Measurements from ENCODE around the gene PLXNA2. TPM values are rescaled to one million over a fixed set of nuclear protein-coding genes. Genes with fewer than 3 reads are reported as not detected.

PLXNA2 gene
- total and polyA plus RNA-seq, 2 donors (not counting 3 experiments of a cell fraction or from before 2014, with no cell fraction given): 42.6 to 229 TPM

DNA sequence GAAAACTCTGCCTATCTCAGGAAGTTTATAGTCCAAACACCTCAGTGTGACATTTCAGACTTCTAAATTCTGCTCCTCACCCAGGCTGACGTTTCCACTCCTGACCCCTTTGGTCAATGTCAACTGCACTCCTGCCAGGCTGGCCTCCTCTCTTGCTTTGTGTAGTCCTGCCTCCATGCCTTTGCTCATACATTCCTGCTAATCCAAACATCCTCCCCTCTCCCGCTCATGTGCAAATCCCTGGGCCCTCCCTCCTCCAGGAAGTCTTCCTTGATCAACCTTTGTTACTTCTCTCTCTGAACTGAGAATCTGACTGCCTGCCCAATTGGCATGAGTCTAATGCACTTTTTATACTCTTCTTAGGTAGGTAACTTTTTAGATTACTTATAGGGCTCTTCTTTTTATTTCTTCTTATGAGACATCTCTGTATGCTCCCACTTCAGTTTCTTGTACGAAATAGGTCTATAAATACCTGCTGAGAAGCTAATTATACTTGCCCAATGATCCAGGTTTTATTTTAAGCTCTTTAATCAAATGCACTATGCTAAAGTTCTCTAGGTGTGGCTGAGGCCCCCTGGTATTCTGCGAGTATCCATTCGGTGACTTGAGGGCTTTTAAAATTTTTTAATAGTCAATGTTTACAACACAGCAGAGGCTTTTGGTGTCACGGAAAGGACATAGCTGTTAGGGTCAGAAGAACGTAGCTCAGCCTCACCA, 128.1 kb downstream of the PLXNA2 start:
- Histone ChIP-seq H3K27ac (ENCODE audit: insufficient read depth, low read depth, low read length) (no peak overlapping the region), H3K9me1 (replicated peaks; ENCODE audit: control insufficient read depth, extremely low read depth, insufficient read depth, low read length) (no peaks in the 10 kb centered on the region), H3K79me2 (ENCODE audit: control insufficient read depth, insufficient read depth, low read length) (peaks cover 90% of the 10 kb centered on the region), H3K27me3 (ENCODE audit: control insufficient read depth in 2 of 2, insufficient read depth in 2 of 2, low read length in 2 of 2) (no peaks in the 10 kb centered on the region), H2AFZ (ENCODE audit: low read depth, low read length) (no peak overlapping the region), H3K4me2 (ENCODE audit: insufficient read depth, low read length) (no peak overlapping the region), H3K4me1 (ENCODE audit: control insufficient read depth, extremely low read depth, insufficient read depth, low read length) (peaks cover 12% of the 10 kb centered on the region), H3K4me3 (replicated peaks in 1 of 3; ENCODE audit: insufficient read depth in 1 of 3, low read depth in 1 of 3, low read length in 3 of 3) (no peak overlapping the region), H3K9ac (replicated peaks; ENCODE audit: extremely low read depth, insufficient read depth, low read length) (no peak overlapping the region), H4K20me1 (replicated peaks; ENCODE audit: control insufficient read depth, extremely low read depth, insufficient read depth, low read length) (peaks cover 2% of the 10 kb centered on the region), H3K36me3 (ENCODE audit: control insufficient read depth in 2 of 2, extremely low read depth in 1 of 2, insufficient read depth in 2 of 2, low read length in 2 of 2) (peaks cover 13% of the 10 kb centered on the region in 2 experiments), H3K9me3 (replicated peaks; ENCODE audit: control insufficient read depth, insufficient read depth, low read length) (no peaks in the 10 kb centered on the region)
- ChIA-PET CTCF (interaction anchor here (0.9 to 1.5 kb wide), 2 partner anchors 122 to 124 kb away, joined by 3 read pairs; no protein-coding TSS in a partner anchor), POLR2A (no interaction called here)
- FAIRE-seq (no peak), DNase-seq (ENCODE audit: low read depth, low spot score) (no peak)
- intact Hi-C loops (cut with micrococcal nuclease): no loop called here
- TF ChIP-seq POLR2AphosphoS5 (IDR thresholded peaks at IDR 0.05; ENCODE audit: insufficient read depth, low read depth, low read length) (no peak), POLR2A (IDR thresholded peaks at IDR 0.05; ENCODE audit: low read depth, low read length) (no peak), GATA2 (IDR thresholded peaks at IDR 0.05; ENCODE audit: insufficient read depth, insufficient read length, low read depth, low read length) (no peak), JUN (IDR thresholded peaks at IDR 0.05; ENCODE audit: borderline replicate concordance, insufficient read depth, insufficient read length, low read depth) (no peak), FOS (IDR thresholded peaks at IDR 0.05; ENCODE audit: borderline replicate concordance, insufficient read depth, low read length) (no peak), MYC (IDR thresholded peaks at IDR 0.05; ENCODE audit: low read depth, low read length) (no peak)
- TF ChIP-seq, protein P1, sequence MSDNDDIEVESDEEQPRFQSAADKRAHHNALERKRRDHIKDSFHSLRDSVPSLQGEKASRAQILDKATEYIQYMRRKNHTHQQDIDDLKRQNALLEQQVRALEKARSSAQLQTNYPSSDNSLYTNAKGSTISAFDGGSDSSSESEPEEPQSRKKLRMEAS (IDR thresholded peaks at IDR 0.05; ENCODE audit: insufficient read depth, insufficient read length): no peak
- TF ChIP-seq, protein P2, sequence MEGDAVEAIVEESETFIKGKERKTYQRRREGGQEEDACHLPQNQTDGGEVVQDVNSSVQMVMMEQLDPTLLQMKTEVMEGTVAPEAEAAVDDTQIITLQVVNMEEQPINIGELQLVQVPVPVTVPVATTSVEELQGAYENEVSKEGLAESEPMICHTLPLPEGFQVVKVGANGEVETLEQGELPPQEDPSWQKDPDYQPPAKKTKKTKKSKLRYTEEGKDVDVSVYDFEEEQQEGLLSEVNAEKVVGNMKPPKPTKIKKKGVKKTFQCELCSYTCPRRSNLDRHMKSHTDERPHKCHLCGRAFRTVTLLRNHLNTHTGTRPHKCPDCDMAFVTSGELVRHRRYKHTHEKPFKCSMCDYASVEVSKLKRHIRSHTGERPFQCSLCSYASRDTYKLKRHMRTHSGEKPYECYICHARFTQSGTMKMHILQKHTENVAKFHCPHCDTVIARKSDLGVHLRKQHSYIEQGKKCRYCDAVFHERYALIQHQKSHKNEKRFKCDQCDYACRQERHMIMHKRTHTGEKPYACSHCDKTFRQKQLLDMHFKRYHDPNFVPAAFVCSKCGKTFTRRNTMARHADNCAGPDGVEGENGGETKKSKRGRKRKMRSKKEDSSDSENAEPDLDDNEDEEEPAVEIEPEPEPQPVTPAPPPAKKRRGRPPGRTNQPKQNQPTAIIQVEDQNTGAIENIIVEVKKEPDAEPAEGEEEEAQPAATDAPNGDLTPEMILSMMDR (IDR thresholded peaks at IDR 0.05; ENCODE audit: extremely low read depth in 1 of 2, insufficient read depth in 1 of 2, low read depth in 1 of 2, low read length in 2 of 2): no peak
- dilution Hi-C loops (cut with MboI; ENCODE audit: extremely low pct_ligation_motif_present, low sequenced_read_pairs): no loop called here
- BruUV-seq (replicated peaks): no TSS peak
